ENCODE results near the gene POLG2. TPM values are rescaled to one million over a fixed set of nuclear protein-coding genes. Genes with fewer than 3 reads are reported as not detected.

Gene POLG2
- total RNA-seq, 1 experiment from 2014 or later: 42.7 TPM

- Mint-ChIP-seq H3K27ac (no peak overlapping the region), H3K4me3 (no peak overlapping the region), H3K9me3 (no peaks in the 10 kb centered on the region; the same call in 1 of the 2 replicates), H3K4me1 (no peaks in the 10 kb centered on the region), H3K27me3 (ENCODE audit: low read depth) (no peaks in the 10 kb centered on the region), H3K36me3 (no peaks in the 10 kb centered on the region)
- TF ChIP-seq GRHL2 (CRISPR knock-in tag; IDR thresholded peaks at IDR 0.05; ENCODE audit: insufficient replicate concordance, severe bottlenecking) (no peak), ATF2 (CRISPR knock-in tag; IDR thresholded peaks at IDR 0.05; ENCODE audit: borderline replicate concordance, low read depth) (no peak), RELA (CRISPR knock-in tag; IDR thresholded peaks at IDR 0.05; ENCODE audit: borderline replicate concordance) (no peak), CBFB (CRISPR knock-in tag; IDR thresholded peaks at IDR 0.05; ENCODE audit: low read depth) (no peak), ZMAT4 (CRISPR knock-in tag; IDR thresholded peaks at IDR 0.05) (no peak), ZNF512 (CRISPR knock-in tag; IDR thresholded peaks at IDR 0.05; ENCODE audit: borderline replicate concordance) (no peak), MAX (CRISPR knock-in tag; IDR thresholded peaks at IDR 0.05) (no peak), PREB (CRISPR knock-in tag; IDR thresholded peaks at IDR 0.05; ENCODE audit: borderline replicate concordance) (no peak), ZNF219 (CRISPR knock-in tag; IDR thresholded peaks at IDR 0.05; ENCODE audit: borderline replicate concordance) (no peak), PRRX2 (CRISPR knock-in tag; IDR thresholded peaks at IDR 0.05) (no peak)
- no peak for DNase-seq (ENCODE audit: low spot score)
- no peak for ATAC-seq
- ChIA-PET POLR2A (no interaction called here), CTCF (interaction anchor here (1.0 kb wide), 1 partner anchor 44 kb away, joined by 4 read pairs; no protein-coding TSS in a partner anchor)
Observed at GRCh38 chr17:64447526-64447925, 49.3 kb downstream of the POLG2 start.

- H3K27me3 Mint-ChIP-seq (ENCODE audit: low read depth): peaks cover 8% of the 10 kb centered on the region
- H3K9me3 Mint-ChIP-seq: peaks cover 20% of the 10 kb centered on the region
- H3K36me3 Mint-ChIP-seq: peaks cover 17% of the 10 kb centered on the region
- H3K4me3 Mint-ChIP-seq: no peak overlapping the region
- DNase-seq (ENCODE audit: low spot score) (no peak), ATAC-seq (no peak; the same call in 1 of the 2 replicates)
- H3K27ac Mint-ChIP-seq: no peak overlapping the region
- H3K4me1 Mint-ChIP-seq: no peaks in the 10 kb centered on the region
- ChIA-PET CTCF (interaction anchor here (1.2 to 1.3 kb wide), 2 partner anchors 23 to 24 kb away, joined by 3 to 6 read pairs; no protein-coding TSS in a partner anchor), POLR2A (no interaction called here)
- no peak for TF ChIP-seq GTF2I (CRISPR knock-in tag; conservative IDR thresholded peaks at IDR 0.05)
- no peak for TF ChIP-seq RORB (CRISPR knock-in tag; IDR thresholded peaks at IDR 0.05)
- TF ChIP-seq ETV6 (CRISPR knock-in tag; IDR thresholded peaks at IDR 0.05): no peak
- TF ChIP-seq ZBTB21 (CRISPR knock-in tag; IDR thresholded peaks at IDR 0.05; ENCODE audit: borderline replicate concordance): no peak
- no peak for TF ChIP-seq SOX15 (CRISPR knock-in tag; IDR thresholded peaks at IDR 0.05)
- TF ChIP-seq SMAD3 (CRISPR knock-in tag; IDR thresholded peaks at IDR 0.05; ENCODE audit: borderline replicate concordance): no peak
Observed at GRCh38 chr17:64443086-64443760, 53.6 kb downstream of the POLG2 start.

GRCh38 chr17:64442541-64442971 is 54.3 kb downstream of the POLG2 start:
- POLR2A ChIA-PET: no interaction called here
- ATAC-seq (no peak), DNase-seq (ENCODE audit: low spot score) (no peak)
- H3K4me1 Mint-ChIP-seq: no peaks in the 10 kb centered on the region
- peaks cover 8% of the 10 kb centered on the region for H3K27me3 Mint-ChIP-seq (ENCODE audit: low read depth)
- H3K36me3 Mint-ChIP-seq: peaks cover 23% of the 10 kb centered on the region
- CTCF ChIA-PET: no interaction called here
- no peak overlapping the region for H3K4me3 Mint-ChIP-seq
- peaks cover 26% of the 10 kb centered on the region for H3K9me3 Mint-ChIP-seq
- no peak overlapping the region for H3K27ac Mint-ChIP-seq
- TF ChIP-seq NR1H2 (CRISPR knock-in tag; IDR thresholded peaks at IDR 0.05) (no peak), ATF1 (CRISPR knock-in tag; IDR thresholded peaks at IDR 0.05) (no peak), TEAD1 (CRISPR knock-in tag; IDR thresholded peaks at IDR 0.05) (no peak), TEAD4 (CRISPR knock-in tag; IDR thresholded peaks at IDR 0.05) (no peak), JUN (CRISPR knock-in tag; IDR thresholded peaks at IDR 0.05) (no peak), ARID4B (CRISPR knock-in tag; IDR thresholded peaks at IDR 0.05; ENCODE audit: borderline replicate concordance) (no peak), JAZF1 (CRISPR knock-in tag; IDR thresholded peaks at IDR 0.05) (no peak)
